Stimulated activated CD4-positive, alpha-beta T cell treated with anti-CD3 and anti-CD28 coated beads, Interleukin-1b, Interleukin-23, amount 100 ng/mL, for 24 hours (primary cell): ENCODE results near the gene DCT.
"Not testable (repeated sequence)": the region's sequence is repeated elsewhere in the genome, so short reads cannot be mapped to it uniquely, and the experiment has no call there.

Experiments used
- DNase-seq, 4 experiments: peaks; one replicate each; pipeline ENCODE4 v3.0.0-alpha.2; 2020; ENCODE audit warnings: low read depth in 4 of 4, low spot score in 1 of 4

Gene DCT

DNA sequence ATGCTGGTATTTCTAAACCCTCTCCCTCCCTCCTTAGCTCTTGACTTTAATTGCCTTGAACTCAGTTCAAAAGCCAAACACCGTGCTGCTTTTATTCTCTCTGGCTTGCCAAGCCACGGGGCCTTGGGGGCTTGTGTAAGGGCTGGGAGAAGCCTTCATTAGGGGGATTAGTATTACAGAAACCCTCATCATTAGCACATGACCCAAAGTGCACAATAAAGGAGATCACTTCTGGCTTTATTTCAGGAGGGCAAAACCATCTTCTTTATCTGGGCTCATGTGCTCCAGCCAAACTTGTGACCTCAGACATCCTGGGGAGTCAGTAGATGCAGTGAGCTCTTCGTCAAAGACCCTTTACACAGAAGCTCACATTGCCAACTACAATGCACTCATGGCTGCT, at the start of gene DCT:
Gene DCT (minus strand): TSS at position 67 of the 400 bp plus-strand sequence. CDS start 427 bp downstream, outside the sequence.
- no peak for DNase-seq

DNA sequence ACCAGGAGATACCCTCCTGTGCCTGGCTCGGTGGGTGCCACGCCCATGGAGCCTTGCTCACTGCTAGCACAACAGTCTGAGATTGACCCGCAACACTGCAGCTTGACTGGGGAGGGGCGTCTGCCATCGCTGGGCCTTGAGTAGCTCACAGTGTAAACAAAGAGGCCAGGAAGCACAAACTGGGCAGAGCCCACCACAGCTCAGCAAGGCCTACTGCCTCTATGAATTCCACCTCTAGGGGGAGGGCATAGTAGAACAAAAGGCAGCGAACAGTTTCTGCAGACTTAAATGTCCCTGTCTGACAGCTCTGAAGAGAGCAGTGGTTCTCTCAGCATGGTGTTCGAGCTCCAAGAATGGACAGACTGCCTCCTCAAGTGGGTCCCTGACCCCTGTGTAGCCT, 47.5 kb upstream of the DCT start:
- not testable (repeated sequence) for DNase-seq

DNA sequence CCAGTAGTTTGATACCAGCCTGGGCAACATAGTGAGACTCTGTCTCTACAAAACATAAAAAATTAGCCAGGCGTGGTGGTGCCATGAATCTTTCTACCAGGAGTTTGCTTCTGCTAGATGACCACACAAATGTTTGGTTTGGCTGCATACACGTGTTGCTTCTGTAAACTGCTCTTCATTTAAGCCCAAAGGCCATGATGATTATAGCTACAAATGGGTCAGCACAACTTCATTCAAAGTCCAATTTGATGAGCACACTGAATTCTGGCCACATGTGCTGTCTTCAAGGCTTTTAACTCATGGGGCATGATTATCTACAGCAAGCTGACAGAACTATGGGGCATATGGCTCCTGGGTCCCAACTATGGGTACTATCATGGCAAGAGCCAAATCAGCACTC, 46.3 kb upstream of the DCT start:
- DNase-seq, result no peak

DNA sequence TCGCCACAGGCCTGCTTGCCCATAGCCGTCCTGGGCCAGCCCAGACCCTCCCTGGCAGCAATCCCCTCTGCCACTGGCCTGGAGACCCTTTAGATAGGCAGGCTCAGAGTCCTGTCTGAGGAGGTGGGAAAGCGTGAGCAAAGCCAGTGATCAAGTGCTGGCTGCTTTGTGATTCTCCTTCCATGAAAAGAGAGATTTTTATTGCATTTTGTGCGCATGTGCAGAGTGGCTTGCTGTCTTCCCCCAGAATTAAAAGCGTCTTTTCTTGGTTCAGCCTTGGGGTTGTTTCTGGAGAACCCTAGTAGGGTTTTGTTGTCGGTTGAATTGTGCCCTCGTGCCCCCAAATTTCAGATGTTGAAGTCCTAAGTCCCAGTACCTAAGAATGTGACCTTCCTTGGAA, 44.9 kb upstream of the DCT start:
- no peak for DNase-seq

DNA sequence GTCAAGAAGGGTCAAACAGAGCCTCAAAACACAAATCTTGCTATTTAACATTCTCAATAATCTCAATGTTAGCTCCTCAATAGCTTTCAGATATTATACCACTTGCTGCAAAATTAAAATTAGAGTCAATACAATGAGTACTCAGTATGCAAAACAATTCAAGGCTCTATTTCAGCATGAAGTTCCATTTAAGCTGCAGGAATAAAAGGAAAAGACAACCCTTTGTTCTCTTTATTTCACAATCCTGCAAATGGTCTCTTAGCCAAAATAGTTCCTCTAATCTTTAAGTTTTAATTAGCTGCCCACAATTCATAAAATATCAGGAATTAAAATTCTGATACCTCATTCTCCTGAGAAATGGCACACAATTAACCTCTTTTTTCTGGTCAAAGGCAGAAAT, 40.5 kb upstream of the DCT start:
- DNase-seq, result no peak

DNA sequence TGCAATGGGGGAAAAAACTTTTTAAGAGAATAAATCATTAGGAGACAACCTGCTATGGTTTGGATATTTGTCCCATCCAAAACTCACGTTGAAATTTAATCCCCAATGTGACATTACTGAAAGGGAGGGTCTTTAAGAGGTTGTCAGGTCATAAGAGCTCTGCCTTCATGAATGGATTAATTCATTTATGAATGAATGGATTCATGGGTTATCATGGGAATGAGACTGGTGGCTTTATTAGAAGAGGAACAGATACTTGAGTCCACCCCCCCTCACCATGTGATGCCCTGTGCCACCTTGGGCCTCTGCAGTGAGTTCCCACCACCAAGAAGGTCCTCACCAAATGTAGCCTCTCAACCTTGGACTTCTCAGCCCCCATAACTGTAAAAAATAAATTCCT, 37.0 kb upstream of the DCT start:
- no peak for DNase-seq

DNA sequence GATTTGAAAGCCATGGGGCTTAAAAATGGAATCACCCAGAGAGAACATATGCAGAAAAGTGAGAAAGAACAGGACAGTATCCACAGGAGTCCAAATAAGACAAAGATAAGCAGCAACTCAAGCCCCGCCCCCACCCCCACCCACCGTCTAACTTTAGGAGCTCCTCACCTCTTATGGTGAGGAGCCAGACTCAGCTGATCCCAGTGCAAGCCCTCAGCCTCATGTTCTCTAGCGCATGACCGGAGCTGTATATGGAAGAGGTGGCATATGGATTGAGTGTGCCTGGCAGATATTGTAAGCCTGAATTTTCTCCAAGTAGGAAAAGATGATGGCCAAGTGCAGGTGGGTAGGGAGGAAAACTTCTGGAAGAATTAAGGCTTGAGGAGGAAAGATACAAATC, 36.4 kb upstream of the DCT start:
- DNase-seq, result no peak

DNA sequence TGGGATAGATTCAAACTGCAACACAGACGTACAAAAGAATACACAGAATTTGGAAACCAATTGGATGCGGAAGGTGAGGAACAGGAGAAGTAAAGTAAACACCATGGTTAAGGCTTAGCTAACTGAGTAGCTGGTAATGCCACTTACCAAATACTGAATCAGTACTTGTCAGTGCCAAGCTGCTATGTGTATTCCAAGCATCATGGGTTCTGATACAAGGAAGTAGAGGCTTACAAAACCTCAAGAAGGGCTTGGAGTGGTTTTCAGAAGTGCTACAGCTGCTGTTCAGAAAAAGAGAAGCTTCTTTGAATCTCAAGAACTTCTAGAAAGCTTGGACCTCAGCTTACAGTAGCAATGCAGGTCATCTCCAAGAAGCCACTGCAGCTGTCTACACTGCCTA, 35.9 kb upstream of the DCT start:
- DNase-seq, result no peak

DNA sequence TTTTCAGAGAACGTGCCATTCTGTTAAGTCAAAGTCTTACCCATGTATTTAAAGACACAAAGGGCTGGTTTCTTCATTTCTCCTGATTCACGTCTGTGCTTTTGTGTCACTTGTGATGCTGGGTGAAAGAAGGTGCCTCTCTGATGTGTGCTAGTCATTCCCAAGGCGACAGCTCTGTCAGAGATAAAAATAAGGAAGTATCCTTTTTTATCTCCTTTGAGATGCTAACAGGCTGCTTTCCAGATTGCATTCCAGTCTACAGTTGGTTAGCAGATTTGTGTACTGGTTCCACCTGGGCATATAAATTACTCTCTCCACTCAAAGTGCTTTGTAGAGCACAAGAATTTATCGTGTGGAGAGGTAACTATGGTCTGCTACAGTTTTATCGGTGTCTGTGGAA, 33.5 kb upstream of the DCT start:
- no peak for DNase-seq

DNA sequence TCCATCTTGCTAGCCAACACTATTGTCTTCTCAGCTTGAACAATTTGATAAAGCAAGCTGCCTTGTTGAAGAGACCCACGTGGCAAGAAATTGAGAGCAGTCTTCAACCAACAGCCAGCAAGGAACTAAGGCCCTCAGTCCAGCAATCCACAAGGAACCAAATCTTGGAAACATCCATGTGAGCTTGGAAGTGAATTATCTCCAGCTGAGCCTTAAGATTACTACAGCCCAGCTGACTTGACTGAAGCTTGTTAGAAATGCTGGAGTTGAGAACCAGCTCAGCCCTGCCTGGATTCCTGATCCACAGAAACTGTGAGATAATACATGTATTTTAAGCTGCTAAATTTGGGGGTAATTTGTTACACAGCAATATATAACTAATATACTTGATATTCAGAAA, 26.2 kb upstream of the DCT start:
- no peak for DNase-seq

DNA sequence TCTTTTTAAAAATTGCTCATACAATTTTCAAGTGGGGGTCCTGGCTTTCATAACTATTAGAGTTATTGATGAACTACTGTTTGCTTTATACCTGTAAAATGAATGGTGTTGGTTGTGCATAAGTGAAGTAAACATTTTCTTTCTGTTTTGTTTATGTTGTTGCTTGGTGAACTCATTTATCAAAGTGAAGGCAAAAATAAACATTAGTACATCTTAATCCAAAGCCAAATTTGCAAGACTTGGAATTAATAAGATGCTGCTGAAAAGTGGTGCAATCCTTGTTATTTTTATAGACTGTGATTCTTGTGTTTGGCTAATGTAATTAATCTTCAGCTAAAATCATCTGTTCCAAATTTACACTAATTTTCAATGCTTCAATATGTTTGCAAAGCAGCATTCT, 24.4 kb upstream of the DCT start:
- DNase-seq, result no peak

DNA sequence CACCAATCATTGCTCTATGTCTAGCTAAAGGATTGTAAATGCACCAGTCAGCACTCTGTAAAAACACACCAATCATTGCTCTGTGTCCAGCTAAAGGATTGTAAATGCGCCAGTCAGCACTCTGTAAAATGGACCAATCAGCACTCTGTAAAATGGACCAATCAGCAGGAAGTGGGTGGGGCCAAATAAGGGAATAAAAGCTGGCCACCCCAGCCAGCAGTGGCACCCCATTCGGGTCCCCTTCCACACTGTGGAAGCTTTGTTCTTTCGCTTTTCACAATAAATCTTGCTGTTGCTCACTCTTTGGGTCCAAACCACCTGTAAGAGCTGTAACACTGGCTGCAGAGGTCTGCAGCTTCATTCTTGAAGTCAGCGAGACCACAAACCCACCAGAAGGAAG, 19.3 kb upstream of the DCT start:
- not testable (repeated sequence) for DNase-seq

DNA sequence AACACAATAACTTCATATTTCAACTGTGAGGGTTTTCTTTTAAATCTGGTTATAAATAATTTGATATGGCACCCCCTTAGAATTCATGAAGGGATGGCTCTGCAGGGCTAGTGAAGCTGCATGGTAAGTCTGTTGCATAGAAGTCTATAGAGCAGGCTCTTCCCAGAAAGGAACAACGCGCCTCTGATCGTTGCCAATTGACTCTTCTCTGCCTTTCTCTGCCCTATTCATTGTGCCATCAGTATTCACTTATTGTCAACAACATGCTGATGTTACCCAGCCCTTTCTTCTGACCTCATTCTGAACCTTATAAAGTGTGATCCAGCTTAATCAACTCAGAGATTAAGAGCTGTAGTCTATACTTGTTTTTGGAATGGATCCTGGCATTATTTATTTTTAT, 16.3 kb upstream of the DCT start:
- DNase-seq, result no peak

DNA sequence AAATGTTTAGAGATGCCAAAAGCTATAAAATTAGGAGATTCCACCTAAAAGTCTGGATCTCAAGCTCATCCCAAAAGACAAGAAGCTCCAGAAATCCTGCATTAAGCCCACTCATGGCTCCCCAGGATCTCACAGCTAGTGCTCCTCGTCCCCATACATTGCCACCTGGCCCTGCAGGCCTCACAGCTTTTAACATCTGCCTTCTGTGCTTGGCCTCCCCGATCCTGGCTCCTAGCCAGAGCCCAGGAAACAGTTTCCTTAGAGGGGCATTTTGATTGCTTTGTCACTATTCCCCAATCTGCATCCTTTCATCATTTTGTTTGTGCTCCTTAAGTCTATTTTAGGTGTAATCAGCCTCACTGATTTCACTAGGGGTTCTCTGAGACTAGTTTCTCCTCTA, 14.5 kb upstream of the DCT start:
- no peak for DNase-seq

DNA sequence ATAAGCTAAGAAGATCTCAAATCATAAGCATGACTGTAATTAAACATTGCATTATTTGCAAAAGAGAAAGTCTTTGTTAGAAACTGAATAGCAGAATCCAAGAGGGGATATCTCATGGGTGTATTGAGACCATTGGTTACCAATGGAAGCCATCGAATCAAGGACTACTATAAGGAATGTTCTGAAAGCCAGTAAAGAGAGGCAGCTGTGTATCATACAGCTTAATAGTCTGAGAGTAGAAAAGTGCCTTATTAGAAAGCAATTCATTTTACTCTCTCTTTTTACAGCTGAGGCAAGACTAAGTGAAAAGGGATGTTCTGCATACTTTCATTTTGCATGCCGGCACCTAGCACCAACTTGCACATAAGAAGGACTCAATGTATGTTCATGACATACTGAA, 7.6 kb upstream of the DCT start:
- no peak for DNase-seq

DNA sequence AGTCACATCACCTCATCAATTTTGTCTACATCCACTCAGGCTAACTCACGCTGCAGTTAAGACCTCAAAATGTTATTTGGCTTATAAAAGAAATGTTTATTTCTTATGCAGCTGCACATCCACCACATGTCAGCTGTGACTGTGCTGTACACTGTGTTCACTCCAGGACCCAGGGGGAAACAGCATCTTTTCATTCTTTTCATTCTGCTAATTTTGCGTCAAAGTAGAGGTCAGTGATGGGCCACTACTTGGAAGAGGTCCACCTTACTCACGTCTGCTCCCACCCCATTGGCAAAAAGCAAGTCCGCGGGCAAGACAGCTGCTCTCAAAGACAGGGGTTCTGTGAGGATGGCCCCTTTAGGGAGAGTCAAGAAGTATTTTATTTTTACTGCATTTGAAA, 4.5 kb upstream of the DCT start:
- DNase-seq, result no peak

DNA sequence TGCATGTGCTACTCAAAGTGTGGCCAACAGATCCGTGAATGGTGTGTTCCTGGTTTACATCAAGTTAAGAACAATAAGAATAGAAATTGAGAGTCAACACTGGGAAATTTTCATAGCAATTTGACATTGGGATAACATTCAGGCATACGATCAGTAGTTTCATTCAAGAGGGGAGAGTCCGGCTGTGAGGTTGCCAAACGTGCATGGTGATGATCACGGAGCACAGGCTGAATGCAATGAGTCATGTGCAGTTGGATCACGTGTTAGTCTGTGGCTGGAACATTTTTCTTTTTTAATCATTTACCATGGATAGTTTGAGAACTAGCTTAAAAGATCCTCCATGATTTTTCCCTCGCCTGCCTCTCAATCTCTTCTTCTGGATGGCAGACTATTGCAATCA, 2.5 kb upstream of the DCT start:
- no peak for DNase-seq

DNA sequence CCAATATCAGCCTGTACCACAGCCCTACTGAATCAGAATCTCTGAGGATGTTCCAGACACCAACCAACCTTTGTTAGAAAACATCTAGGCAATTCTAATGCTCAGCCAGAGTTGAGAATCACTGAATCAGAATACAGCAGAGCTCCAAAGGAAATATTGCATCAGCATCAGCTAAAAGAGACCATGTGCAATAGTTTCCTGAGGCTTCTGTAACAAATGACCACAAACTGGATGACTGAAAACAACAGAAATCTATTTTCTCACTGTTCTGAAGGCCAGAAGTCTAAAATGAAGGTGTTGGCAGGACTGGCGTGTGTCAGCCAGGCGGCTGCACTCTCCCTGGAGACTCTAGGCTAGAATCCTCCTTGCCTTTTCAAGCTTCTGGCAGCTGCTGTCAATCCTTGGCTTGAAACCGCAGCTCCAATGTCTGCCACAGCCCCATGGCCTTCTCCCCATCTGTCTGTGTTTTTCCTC, 1.2 kb upstream of the DCT start:
- DNase-seq, result no peak

DNA sequence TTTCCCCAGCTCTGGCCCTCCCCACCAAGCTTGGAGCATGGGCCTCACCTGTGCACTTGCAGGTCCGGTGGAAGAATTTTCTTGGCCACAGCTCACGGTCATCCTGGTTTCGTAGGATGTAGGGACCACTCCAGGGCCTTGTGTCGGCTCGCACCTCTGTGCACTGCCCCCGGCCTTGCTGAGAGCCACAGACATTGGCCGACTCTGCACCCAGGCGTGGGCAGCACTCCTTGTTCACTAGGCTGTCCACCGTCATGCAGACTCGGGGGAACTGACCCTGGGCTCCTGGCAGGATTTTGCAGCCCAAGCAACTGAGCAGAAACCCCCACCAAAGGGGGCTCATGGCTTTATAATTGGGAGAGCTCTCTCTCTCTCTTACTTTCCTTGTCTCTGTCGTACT, 569 bp downstream of the DCT start:
- DNase-seq, result no peak

DNA sequence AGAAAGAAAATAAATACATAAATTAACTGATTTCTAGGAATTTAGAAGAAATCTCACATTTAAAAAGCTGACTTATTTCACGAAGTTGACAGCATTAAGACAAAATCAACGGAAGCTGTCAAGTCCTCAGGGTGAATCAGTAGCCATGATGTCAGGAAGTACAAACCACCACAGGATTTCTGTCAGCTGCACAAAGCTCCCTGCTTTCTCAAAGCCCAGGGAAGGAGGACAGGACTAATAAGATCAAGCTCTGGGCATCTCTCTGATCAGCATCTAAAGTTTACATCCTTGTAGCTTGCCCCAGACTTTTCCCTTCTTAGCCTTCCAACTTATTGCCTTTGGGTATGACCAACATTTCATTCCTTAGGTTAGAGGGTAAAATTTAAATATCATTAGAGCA, 9.4 kb downstream of the DCT start:
- DNase-seq, result no peak

DNA sequence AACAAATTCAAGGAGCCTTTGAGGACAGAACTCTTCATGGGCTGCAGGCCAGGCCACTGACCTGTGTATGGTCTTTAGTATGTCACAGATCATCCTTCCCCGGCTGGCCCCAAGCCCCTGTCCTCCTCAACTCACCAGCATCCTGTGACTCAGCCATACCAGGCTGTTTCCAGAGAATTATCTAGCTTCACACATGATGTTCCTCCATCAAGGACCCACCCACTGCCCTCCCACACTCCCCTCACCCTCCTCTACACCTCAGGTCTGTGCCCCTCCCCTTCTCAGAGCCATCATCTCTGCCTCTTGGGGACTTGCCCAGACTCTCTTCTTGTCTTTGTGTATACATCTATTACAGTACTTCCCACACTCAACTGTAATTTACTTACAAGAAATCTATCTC, 14.7 kb downstream of the DCT start:
- peak in 1 of 4 experiments; percentile 8 for DNase-seq

DNA sequence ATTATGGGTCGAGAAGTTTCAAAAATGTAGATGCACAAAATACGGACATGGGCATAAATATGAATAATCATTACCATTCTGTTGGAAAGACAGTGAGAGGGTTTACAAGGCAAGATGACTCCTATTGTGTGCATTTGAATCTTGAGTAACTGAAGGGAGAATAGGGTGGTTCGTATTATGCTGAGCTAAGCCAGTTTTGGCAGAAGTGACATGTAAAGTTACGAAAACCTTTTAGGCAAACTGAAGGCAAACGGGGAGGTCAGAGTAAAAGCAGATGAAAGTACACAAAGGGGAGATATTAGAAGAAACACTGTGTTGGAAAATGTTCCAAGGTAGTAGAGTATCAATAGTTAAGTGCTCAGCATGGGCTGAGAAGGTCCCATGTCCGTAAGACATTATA, 16.8 kb downstream of the DCT start:
- DNase-seq, result no peak

DNA sequence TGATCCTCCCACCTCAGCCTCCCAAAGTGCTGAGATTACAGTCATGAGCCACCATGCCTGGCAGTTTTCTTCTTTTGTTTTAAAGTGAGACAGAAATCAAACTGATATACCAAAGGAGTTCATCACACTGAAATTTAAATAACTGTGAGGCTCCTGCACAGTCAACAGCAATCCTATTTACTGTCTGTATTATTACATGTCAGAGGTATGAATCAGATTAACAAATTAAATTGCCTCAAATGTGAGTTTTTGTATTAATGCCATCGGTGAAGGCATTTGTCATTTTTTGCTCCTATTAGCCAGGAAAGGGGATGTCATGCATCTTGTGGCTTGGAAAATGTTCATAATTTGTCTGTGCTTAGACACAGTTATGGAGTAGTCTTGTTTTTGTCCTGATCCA, 20.4 kb downstream of the DCT start:
- no peak for DNase-seq

DNA sequence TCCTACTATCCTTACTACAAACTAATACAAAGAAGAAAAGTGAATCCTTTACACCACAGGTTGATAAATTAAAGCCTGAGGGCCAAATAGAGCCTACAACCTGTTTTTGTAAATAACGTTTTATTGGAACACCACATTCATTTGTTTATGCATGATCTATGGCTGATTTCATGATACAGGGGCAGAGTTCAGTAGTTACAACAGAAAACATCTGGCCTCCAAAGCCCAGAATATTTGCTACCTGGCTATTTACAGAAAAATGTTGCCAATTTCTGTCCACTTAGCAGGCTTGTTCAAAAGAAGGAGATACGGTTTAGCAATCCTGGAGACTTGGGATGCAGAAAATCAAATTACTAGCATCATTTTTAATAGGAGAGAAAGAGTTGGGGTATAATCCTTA, 24.1 kb downstream of the DCT start:
- DNase-seq, result no peak
